ENCODE measurements around the gene IMMP2L. TPM values are rescaled to one million over a fixed set of nuclear protein-coding genes. Genes with fewer than 3 reads are reported as not detected.
"Not testable (repeated sequence)": the region's sequence is repeated elsewhere in the genome, so short reads cannot be mapped to it uniquely, and the experiment has no call there.

IMMP2L gene
- total RNA-seq, 1 donor from 2014 or later, result 11.2 TPM

DNA sequence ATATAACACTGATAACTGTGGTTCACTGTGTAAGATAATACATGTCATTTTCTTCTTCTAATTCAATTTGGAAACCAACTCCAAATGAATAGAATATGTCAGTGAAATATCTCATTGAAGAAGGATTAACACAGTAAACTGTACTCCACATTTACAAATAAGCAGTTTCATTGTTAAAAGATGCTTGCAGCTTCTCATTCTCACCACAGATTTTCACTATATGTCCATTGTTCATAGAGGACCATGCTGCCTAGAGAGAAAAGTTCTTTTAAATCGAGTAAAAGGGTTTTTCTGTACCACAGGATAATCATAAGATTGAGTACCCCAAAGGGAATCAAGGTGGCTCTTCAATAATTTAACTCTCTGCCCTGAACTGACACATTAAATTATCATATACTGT, 305.9 kb downstream of the IMMP2L start:
- no peaks in the 10 kb centered on the region for H3K9me3 Mint-ChIP-seq (ENCODE audit: unreplicated experiment)
- H3K4me1 Mint-ChIP-seq (ENCODE audit: unreplicated experiment), result peaks cover 4% of the 10 kb centered on the region
- no peak for DNase-seq (ENCODE audit: low spot score)
- no peak overlapping the region for H3K4me3 Mint-ChIP-seq (ENCODE audit: unreplicated experiment)
- H3K36me3 Mint-ChIP-seq (ENCODE audit: low read depth, unreplicated experiment), result no peaks in the 10 kb centered on the region
- H3K27ac Mint-ChIP-seq (ENCODE audit: unreplicated experiment), result no peak overlapping the region
- no peaks in the 10 kb centered on the region for H3K27me3 Mint-ChIP-seq (ENCODE audit: unreplicated experiment)
- no peak for TF ChIP-seq CTCF (IDR thresholded peaks at IDR 0.05; ENCODE audit: unreplicated experiment)

GRCh38 chr7:111255576-111255975, 306.7 kb downstream of the IMMP2L start:
- H3K4me3 Mint-ChIP-seq (ENCODE audit: unreplicated experiment), result no peak overlapping the region
- H3K36me3 Mint-ChIP-seq (ENCODE audit: low read depth, unreplicated experiment), result no peaks in the 10 kb centered on the region
- TF ChIP-seq CTCF (IDR thresholded peaks at IDR 0.05; ENCODE audit: unreplicated experiment), result no peak
- peaks cover 4% of the 10 kb centered on the region for H3K4me1 Mint-ChIP-seq (ENCODE audit: unreplicated experiment)
- no peak for DNase-seq (ENCODE audit: low spot score)
- H3K27ac Mint-ChIP-seq (ENCODE audit: unreplicated experiment), result no peak overlapping the region
- H3K27me3 Mint-ChIP-seq (ENCODE audit: unreplicated experiment), result no peaks in the 10 kb centered on the region
- no peaks in the 10 kb centered on the region for H3K9me3 Mint-ChIP-seq (ENCODE audit: unreplicated experiment)

DNA sequence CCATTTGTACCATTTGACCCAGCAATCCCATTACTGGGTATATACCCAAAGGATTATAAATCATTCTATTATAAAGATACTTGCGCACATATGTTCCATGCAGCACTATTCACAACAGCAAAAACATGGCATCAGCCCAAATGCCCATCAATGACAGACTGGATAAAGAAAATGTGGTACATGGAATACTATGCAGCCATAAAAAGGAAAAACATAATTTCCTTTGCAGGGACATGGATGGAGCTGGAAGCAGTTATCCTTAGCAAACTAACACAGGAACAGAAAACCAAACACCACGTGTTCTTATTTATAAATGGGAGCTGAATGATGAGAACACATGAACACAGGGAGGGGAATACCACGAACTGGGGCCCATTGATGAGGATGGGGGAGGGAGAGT, 310.9 kb downstream of the IMMP2L start:
- not testable (repeated sequence) for DNase-seq (ENCODE audit: low spot score); H3K36me3 Mint-ChIP-seq (ENCODE audit: low read depth, unreplicated experiment); H3K4me3 Mint-ChIP-seq (ENCODE audit: unreplicated experiment); H3K9me3 Mint-ChIP-seq (ENCODE audit: unreplicated experiment); H3K4me1 Mint-ChIP-seq (ENCODE audit: unreplicated experiment); H3K27ac Mint-ChIP-seq (ENCODE audit: unreplicated experiment); H3K27me3 Mint-ChIP-seq (ENCODE audit: unreplicated experiment)

GRCh38 chr7:111249807-111250206, 312.5 kb downstream of the IMMP2L start:
- not testable (repeated sequence) for DNase-seq (ENCODE audit: low spot score); H3K9me3 Mint-ChIP-seq (ENCODE audit: unreplicated experiment); H3K27me3 Mint-ChIP-seq (ENCODE audit: unreplicated experiment); H3K4me3 Mint-ChIP-seq (ENCODE audit: unreplicated experiment); H3K27ac Mint-ChIP-seq (ENCODE audit: unreplicated experiment); H3K4me1 Mint-ChIP-seq (ENCODE audit: unreplicated experiment); H3K36me3 Mint-ChIP-seq (ENCODE audit: low read depth, unreplicated experiment)

- no peaks in the 10 kb centered on the region for H3K27me3 Mint-ChIP-seq (ENCODE audit: unreplicated experiment)
- H3K9me3 Mint-ChIP-seq (ENCODE audit: unreplicated experiment), result no peaks in the 10 kb centered on the region
- H3K4me3 Mint-ChIP-seq (ENCODE audit: unreplicated experiment), result no peak overlapping the region
- H3K27ac Mint-ChIP-seq (ENCODE audit: unreplicated experiment), result no peak overlapping the region
- H3K36me3 Mint-ChIP-seq (ENCODE audit: low read depth, unreplicated experiment), result no peaks in the 10 kb centered on the region
- no peak for TF ChIP-seq CTCF (IDR thresholded peaks at IDR 0.05; ENCODE audit: unreplicated experiment)
- no peaks in the 10 kb centered on the region for H3K4me1 Mint-ChIP-seq (ENCODE audit: unreplicated experiment)
- no peak for DNase-seq (ENCODE audit: low spot score)
These were observed 320.0 kb downstream of the IMMP2L start for GRCh38 chr7:111242141-111242755.

DNA sequence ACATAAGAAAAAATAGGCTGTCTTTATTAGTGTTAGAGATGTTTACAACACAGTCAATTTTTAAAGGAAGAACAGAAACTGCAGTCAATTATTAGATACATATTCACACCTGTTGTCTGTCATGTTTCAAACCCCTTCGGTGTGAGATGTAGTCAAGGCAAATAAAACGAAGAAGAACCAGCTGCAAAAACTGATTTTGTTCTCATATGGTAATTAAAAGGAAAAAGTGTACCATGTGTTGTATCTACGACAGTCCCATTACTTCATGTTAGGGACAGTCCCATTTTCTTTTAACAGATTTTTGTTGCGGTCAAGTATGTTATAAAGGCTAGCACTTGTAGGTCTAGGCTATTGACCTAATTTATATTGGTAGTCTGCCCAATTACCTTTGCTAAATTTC, 321.9 kb downstream of the IMMP2L start:
- Mint-ChIP-seq H3K4me3 (ENCODE audit: unreplicated experiment) (no peak overlapping the region), H3K36me3 (ENCODE audit: low read depth, unreplicated experiment) (no peaks in the 10 kb centered on the region), H3K27ac (ENCODE audit: unreplicated experiment) (no peak overlapping the region), H3K9me3 (ENCODE audit: unreplicated experiment) (no peaks in the 10 kb centered on the region), H3K4me1 (ENCODE audit: unreplicated experiment) (no peaks in the 10 kb centered on the region), H3K27me3 (ENCODE audit: unreplicated experiment) (no peaks in the 10 kb centered on the region)
- TF ChIP-seq CTCF (IDR thresholded peaks at IDR 0.05; ENCODE audit: unreplicated experiment), result no peak
- DNase-seq (ENCODE audit: low spot score), result no peak
